HT1080 (cell line): ENCODE data around the gene TMPRSS6. TPM values are rescaled to one million over a fixed set of nuclear protein-coding genes. Genes with fewer than 3 reads are reported as not detected.

ENCODE experiments used
- DNase-seq: peaks from one replicate; pipeline ENCODE4 v3.0.0-alpha.2; 2015; ENCODE audit warnings: low read depth
- total RNA-seq: library from RNA; depleted of rRNA; stranded (reverse); fragments of >200 nt; shearing (Covaris generic); gene quantifications from 2 replicates; pipeline ENCODE4 v1.2.3, GENCODE V29; 2014

Gene TMPRSS6
- total RNA-seq, 1 experiment from 2014 or later: 0.11 TPM

GRCh38 chr22:37030560-37031281 lies 78.8 kb downstream of the TMPRSS6 start:
- DNase-seq: no peak

GRCh38 chr22:37028692-37029674 lies 80.5 kb downstream of the TMPRSS6 start:
- no peak for DNase-seq

GRCh38 chr22:37027556-37027955 lies 82.0 kb downstream of the TMPRSS6 start:
- no peak for DNase-seq

- DNase-seq: no peak
Measured at GRCh38 chr22:37026325-37026724, 83.2 kb downstream of the TMPRSS6 start.

GRCh38 chr22:37025500-37026070 lies 83.9 kb downstream of the TMPRSS6 start:
- DNase-seq: no peak

- DNase-seq: no peak
Measured at GRCh38 chr22:37024339-37025157, 85.0 kb downstream of the TMPRSS6 start.

GRCh38 chr22:37023743-37024338 lies 85.7 kb downstream of the TMPRSS6 start:
- no peak for DNase-seq

- no peak for DNase-seq
Measured at GRCh38 chr22:37022483-37023337, 86.8 kb downstream of the TMPRSS6 start.

GRCh38 chr22:37021710-37022482 lies 87.6 kb downstream of the TMPRSS6 start:
- DNase-seq: no peak

GRCh38 chr22:37021041-37021440 lies 88.5 kb downstream of the TMPRSS6 start:
- no peak for DNase-seq

GRCh38 chr22:37020192-37020479 lies 89.4 kb downstream of the TMPRSS6 start:
- peak; percentile 32 for DNase-seq

- peak; percentile 37 for DNase-seq
Measured at GRCh38 chr22:37019309-37020191, 90.0 kb downstream of the TMPRSS6 start, which contains the start of the genes MPST and TST. TSS of gene MPST (plus strand) at chr22:37019742. CDS start at chr22:37019837, 95 bp downstream. TSS of gene TST (minus strand) at chr22:37019447. CDS start at chr22:37018732, 715 bp downstream.

GRCh38 chr22:37018815-37019308 lies 90.7 kb downstream of the TMPRSS6 start:
- peak; percentile 23 for DNase-seq

GRCh38 chr22:37018086-37018814 lies 91.3 kb downstream of the TMPRSS6 start:
- no peak for DNase-seq

- no peak for DNase-seq
Measured at GRCh38 chr22:37017356-37017755, 92.2 kb downstream of the TMPRSS6 start.

GRCh38 chr22:37016134-37016910 lies 93.2 kb downstream of the TMPRSS6 start:
- DNase-seq: no peak
